B cell (primary cell): Measurements from ENCODE around the gene TFF3. TPM values are rescaled to one million over a fixed set of nuclear protein-coding genes. Genes with fewer than 3 reads are reported as not detected.

Experiments used
- ATAC-seq: fragments of 200-7000 bp; cut with Tn5 transposase; one replicate; pipeline ENCODE4 v1.10.0; 2021; ENCODE audit warnings: low read depth, mild to moderate bottlenecking, moderate number of reproducible peaks, moderate library complexity
- CTCF ChIA-PET: fragments of 350-600 bp; sonication (Branson Sonifier 250); formaldehyde crosslinking; loops from one replicate; lab custom pipeline; 2021; ENCODE audit warnings: antibody characterized with exemption, inconsistent platforms; lab: Charles Lee
- POLR2A ChIA-PET: fragments of 350-600 bp; sonication (Branson Sonifier 250); formaldehyde crosslinking; loops from one replicate; lab custom pipeline; 2021; ENCODE audit warnings: antibody characterized with exemption; lab: Charles Lee
- DNase-seq: peaks from one replicate; pipeline ENCODE4 v3.0.0; 2013
- H2AFZ ChIP-seq: 2 replicates; pipeline ENCODE4 v1.6.1; 2012; ENCODE audit warnings: mild to moderate bottlenecking, low read depth, low read length; ENCODE audit not compliant: insufficient read depth, poor library complexity, severe bottlenecking
- H3K27ac ChIP-seq, 2 donors: 1 replicate in 1 of 2; 2 replicates in 1 of 2; pipeline ENCODE4 v1.5.1; 2012 to 2013; ENCODE audit warnings: low read length in 2 of 2, mild to moderate bottlenecking in 2 of 2, moderate library complexity in 1 of 2
- H3K27me3 ChIP-seq, 4 experiments: fragments of 200-600 bp in 1 of 4; sonication (generic) in 1 of 4; replicated peaks in 1 of 4; 1 replicate in 2 of 4; 2 replicates in 2 of 4; pipeline versions ENCODE4 v1.6.1 to v1.7.0; 2013 to 2016; ENCODE audit warnings: low read length in 3 of 4, mild to moderate bottlenecking in 2 of 4, mixed read lengths in 1 of 4, moderate library complexity in 1 of 4; ENCODE audit not compliant: insufficient read depth in 4 of 4, control insufficient read depth in 3 of 4; ENCODE audit errors: control extremely low read depth in 1 of 4
- H3K36me3 ChIP-seq, 2 experiments: replicated peaks in 1 of 2; 1 replicate in 1 of 2; 2 replicates in 1 of 2; pipeline versions ENCODE4 v1.6.1 to v1.7.1; 2013; ENCODE audit warnings: low read length in 1 of 2; ENCODE audit not compliant: insufficient read depth in 2 of 2, control insufficient read depth in 1 of 2; ENCODE audit errors: control extremely low read depth in 1 of 2, extremely low read depth in 1 of 2
- H3K4me1 ChIP-seq, 2 donors: fragments of 200-600 bp in 1 of 2; sonication (generic) in 1 of 2; 1 replicate in 1 of 2; 2 replicates in 1 of 2; pipeline versions ENCODE4 v1.5.1 to v1.6.1; 2013 to 2017; ENCODE audit warnings: low read length in 2 of 2; ENCODE audit not compliant: control insufficient read depth in 2 of 2, insufficient read depth in 2 of 2
- H3K4me2 ChIP-seq: replicated peaks from 2 replicates; pipeline ENCODE3; 2012; ENCODE audit warnings: mild to moderate bottlenecking, low read depth, low read length; ENCODE audit not compliant: poor library complexity, severe bottlenecking
- H3K4me3 ChIP-seq, 5 experiments: fragments of 200-600 bp in 1 of 5; sonication (generic) in 1 of 5; 1 replicate in 3 of 5; 2 replicates in 2 of 5; pipeline versions ENCODE4 v1.5.1 to v1.7.0; 2011 to 2016; ENCODE audit warnings: low read length in 4 of 5, mild to moderate bottlenecking in 4 of 5, low read depth in 2 of 5, control low read depth in 1 of 5, moderate library complexity in 1 of 5; ENCODE audit not compliant: insufficient read depth in 1 of 5; ENCODE audit errors: control extremely low read depth in 1 of 5, extremely low read depth in 1 of 5
- H3K79me2 ChIP-seq: fragments of 200-600 bp; sonication (generic); one replicate; pipeline ENCODE4 v1.6.0; 2016; ENCODE audit warnings: low read length; ENCODE audit not compliant: control insufficient read depth, insufficient read depth
- H3K9ac ChIP-seq: fragments of 200-600 bp; sonication (generic); 2 replicates; pipeline ENCODE4 v1.6.1; 2017; ENCODE audit warnings: mild to moderate bottlenecking, low read length, moderate library complexity
- H3K9me3 ChIP-seq, 3 donors: one replicate each; pipeline versions ENCODE4 v1.6.1 to v1.7.1; 2013; ENCODE audit warnings: low read length in 2 of 3; ENCODE audit not compliant: control insufficient read depth in 2 of 3, insufficient read depth in 1 of 3; ENCODE audit errors: control extremely low read depth in 1 of 3
- H4K20me1 ChIP-seq: 2 replicates; pipeline ENCODE4 v1.6.0; 2012; ENCODE audit warnings: mild to moderate bottlenecking, low read length; ENCODE audit not compliant: insufficient read depth, control insufficient read depth, poor library complexity, severe bottlenecking
- H3K27ac Mint-ChIP-seq: one replicate; pipeline ENCODE4 v1.8.0; 2021; ENCODE audit warnings: mixed read lengths
- H3K27me3 Mint-ChIP-seq: one replicate; pipeline ENCODE4 v1.8.0; 2021; ENCODE audit warnings: mixed read lengths
- H3K4me1 Mint-ChIP-seq: one replicate; pipeline ENCODE4 v1.8.0; 2021; ENCODE audit warnings: mixed read lengths
- H3K4me3 Mint-ChIP-seq: one replicate; pipeline ENCODE4 v1.8.0; 2021; ENCODE audit warnings: mixed read lengths
- H3K9me3 Mint-ChIP-seq: one replicate; pipeline ENCODE4 v1.8.0; 2022; ENCODE audit warnings: mixed read lengths; ENCODE audit not compliant: insufficient read depth
- CTCF ChIP-seq: fragments of 200-600 bp; IDR thresholded peaks from one replicate; pipeline ENCODE4 v1.8.0; 2022; ENCODE audit warnings: antibody characterized with exemption, mild to moderate bottlenecking
- EZH2 ChIP-seq: IDR thresholded peaks from 2 replicates; pipeline ENCODE4 v1.6.1; 2012; ENCODE audit warnings: borderline replicate concordance, low read depth, mild to moderate bottlenecking, moderate library complexity, low read length; ENCODE audit not compliant: insufficient read depth, poor library complexity, severe bottlenecking
- WGBS: methylation state at CpG from one replicate; pipeline ENCODE4 v1.1.5; 2013; ENCODE audit warnings: missing lambda C conversion rate; ENCODE audit not compliant: insufficient coverage; 5-methylcytosine and 5-hydroxymethylcytosine counted together
- intact Hi-C: fragments of 100-400 bp; cut with micrococcal nuclease; formaldehyde crosslinking; loops from one replicate; pipeline ENCODE4 v1.10.0; 2022
- polyA plus RNA-seq: library from polyadenylated mRNA; depleted of rRNA; stranded (reverse); fragments of >200 nt; gene quantifications from 2 replicates; pipeline ENCODE4 v1.2.3, GENCODE V29; 2012
- total RNA-seq, 2 donors: library from RNA; stranded (reverse); fragments of 120-200 nt in 1 of 2; gene quantifications; 1 replicate in 1 of 2; 2 replicates in 1 of 2; pipeline versions ENCODE4 v1.2.3 to v1.2.4, GENCODE V29; 2013 to 2022

TFF3 gene
- total and polyA plus RNA-seq, 2 donors (not counting 1 experiment from before 2014, with no cell fraction given): not detected

- TF ChIP-seq CTCF: no peak
- TF ChIP-seq EZH2: no peak
- Mint-ChIP-seq H3K4me1 (no peaks in the 10 kb centered on the region), H3K27ac (no peak overlapping the region), H3K9me3 (peaks cover 6% of the 10 kb centered on the region), H3K27me3 (peaks cover 21% of the 10 kb centered on the region), H3K4me3 (no peak overlapping the region)
- 89% methylated on average over 11 of the region's 11 CpGs for WGBS
- Histone ChIP-seq H3K4me2 (no peak overlapping the region), H2AFZ (no peak overlapping the region), H3K79me2 (no peaks in the 10 kb centered on the region), H3K9me3 (peaks cover 3 to 8% (median 8%) of the 10 kb centered on the region in 3 donors), H3K4me3 (no peak overlapping the region), H3K9ac (no peak overlapping the region), H3K27me3 (peaks cover 0 to 11% (median 1%) of the 10 kb centered on the region in 4 experiments), H3K36me3 (no peaks in the 10 kb centered on the region), H4K20me1 (no peaks in the 10 kb centered on the region), H3K4me1 (no peaks in the 10 kb centered on the region), H3K27ac (no peak overlapping the region)
- DNase-seq (no peak), ATAC-seq (no peak)
- intact Hi-C loops: no loop called here
- ChIA-PET POLR2A (no interaction called here), CTCF (no interaction called here)
Measured at GRCh38 chr21:42350318-42350910, 35.2 kb upstream of the TFF3 start.

- peaks cover 0 to 11% (median 1%) of the 10 kb centered on the region in 4 experiments for H3K27me3 ChIP-seq
- Mint-ChIP-seq H3K27ac (no peak overlapping the region), H3K9me3 (peaks cover 4% of the 10 kb centered on the region), H3K27me3 (peaks cover 17% of the 10 kb centered on the region), H3K4me1 (no peaks in the 10 kb centered on the region), H3K4me3 (no peak overlapping the region)
- WGBS: 91% methylated on average over 12 of the region's 14 CpGs
- no peak overlapping the region for H3K4me2 ChIP-seq
- ChIA-PET POLR2A (no interaction called here), CTCF (interaction anchor here (1.2 kb wide), 1 partner anchor 12 kb away, joined by 4 read pairs; no protein-coding TSS in a partner anchor)
- peaks cover 2 to 6% (median 4%) of the 10 kb centered on the region in 3 donors for H3K9me3 ChIP-seq
- no peaks in the 10 kb centered on the region for H3K4me1 ChIP-seq
- H4K20me1 ChIP-seq: no peaks in the 10 kb centered on the region
- ATAC-seq: no peak
- no peak overlapping the region for H3K9ac ChIP-seq
- H3K36me3 ChIP-seq: no peaks in the 10 kb centered on the region
- intact Hi-C loops: no loop called here
- no peak overlapping the region for H3K4me3 ChIP-seq
- no peaks in the 10 kb centered on the region for H3K79me2 ChIP-seq
- no peak overlapping the region for H3K27ac ChIP-seq
- TF ChIP-seq EZH2: no peak
- TF ChIP-seq CTCF: no peak
- DNase-seq: no peak
- no peak overlapping the region for H2AFZ ChIP-seq
Measured at GRCh38 chr21:42349420-42350317, 34.5 kb upstream of the TFF3 start.
